GM21737 (cell line): ENCODE results near the gene LYG2.
"Not testable (repeated sequence)": the region's sequence is repeated elsewhere in the genome, so short reads cannot be mapped to it uniquely, and the experiment has no call there.

ENCODE experiments used
- ATAC-seq: cut with Tn5 transposase; IDR thresholded peaks from one replicate; pipeline ENCODE4 v1.9.1; 2021; ENCODE audit warnings: mild to moderate bottlenecking, moderate library complexity; ENCODE audit not compliant: unreplicated experiment

LYG2 gene

GRCh38 chr2:99255491-99256318, at the start of gene LYG2:
TSS of gene LYG2 (minus strand) at chr2:99255666. CDS start at chr2:99254260, 1,406 bp downstream.
- no peak for ATAC-seq

DNA sequence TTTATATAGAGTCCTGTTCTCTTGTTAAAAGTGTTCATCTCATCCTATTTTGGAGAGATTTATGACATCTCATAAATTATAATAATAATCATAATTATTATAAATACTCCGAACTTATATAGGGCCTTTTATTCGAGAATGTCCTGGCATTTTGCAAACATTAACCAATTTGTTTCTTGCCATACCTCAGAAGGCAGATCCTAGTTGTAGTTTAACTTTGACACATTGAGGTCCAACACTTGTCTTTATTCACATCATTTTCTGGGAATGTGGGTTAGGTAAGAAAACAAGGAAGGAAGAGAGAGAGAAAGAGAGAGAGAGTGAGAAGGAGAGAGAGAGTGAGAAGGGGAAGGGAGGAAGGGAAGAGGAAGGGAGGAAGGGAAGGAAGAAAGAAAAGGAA, 45.6 kb upstream of the LYG2 start, which contains the start of gene LYG1:
Gene LYG1 (minus strand): TSS at position 101 of the 400 bp plus-strand sequence. CDS start 5,527 bp downstream, outside the sequence.
- not testable (repeated sequence) for ATAC-seq

- no peak for ATAC-seq
Measured at GRCh38 chr2:99299580-99299979, 44.1 kb upstream of the LYG2 start.

DNA sequence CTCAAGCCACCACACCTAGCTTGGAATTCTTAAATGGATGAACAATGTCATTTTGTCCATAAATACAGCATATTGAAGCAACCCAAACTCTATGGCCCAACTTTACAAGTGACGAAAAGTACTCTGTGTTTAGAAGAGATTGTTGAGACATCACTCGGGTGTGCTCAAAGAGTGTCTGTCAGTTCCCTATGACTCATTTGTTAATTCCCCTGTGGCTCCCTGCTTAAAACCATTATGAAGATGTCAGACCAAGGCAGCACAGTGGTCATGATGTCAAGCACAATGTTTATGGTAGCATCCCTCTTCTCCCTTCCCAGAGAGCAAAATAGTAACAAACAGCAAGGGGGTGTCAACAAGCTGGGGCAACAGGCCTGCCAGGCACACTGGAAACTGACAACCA, 42.5 kb upstream of the LYG2 start:
- ATAC-seq = no peak

DNA sequence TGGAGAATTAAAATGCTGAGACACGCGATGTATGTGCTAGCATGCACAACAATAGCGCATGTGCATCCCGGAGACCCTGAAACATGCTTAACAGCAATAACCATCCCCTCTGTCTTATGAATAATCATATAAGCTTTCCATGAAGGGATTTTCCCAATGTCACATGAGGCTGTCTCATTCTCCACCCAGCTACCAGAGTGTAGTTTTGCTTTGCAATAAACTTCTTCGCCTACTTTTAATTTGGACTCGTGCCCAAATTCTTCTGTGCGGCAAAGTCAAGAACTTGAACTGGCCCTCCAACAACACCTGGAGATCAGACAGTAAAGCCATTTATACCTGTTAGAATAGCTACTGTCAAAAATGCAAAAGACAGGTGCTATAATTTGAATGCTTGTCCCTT, 30.1 kb upstream of the LYG2 start:
- no peak for ATAC-seq

- no peak for ATAC-seq
Measured at GRCh38 chr2:99279969-99280695, 24.7 kb upstream of the LYG2 start.

DNA sequence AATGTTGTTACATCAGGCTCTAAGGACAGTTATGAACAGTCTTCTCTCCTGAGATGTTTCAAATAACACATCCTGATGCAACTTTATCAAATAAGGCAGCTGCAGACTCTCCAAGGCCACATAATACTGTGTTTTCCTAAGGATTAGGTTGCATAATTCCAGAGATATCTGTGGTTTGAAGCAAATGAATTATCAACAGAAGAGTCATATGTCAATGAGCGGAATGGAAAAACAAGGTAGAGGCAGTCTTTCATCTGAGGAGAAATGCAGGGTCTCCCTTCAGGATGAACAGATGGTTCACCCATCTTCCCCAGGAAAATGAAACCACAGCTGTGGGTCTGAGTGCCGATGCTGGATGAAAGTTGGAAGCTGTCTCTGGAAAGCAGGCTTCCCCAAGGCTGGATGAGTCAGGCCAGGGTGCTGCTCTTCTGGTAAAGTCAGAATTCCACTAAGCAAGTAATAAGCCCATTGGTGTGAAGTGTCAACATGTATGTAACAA, 23.4 kb upstream of the LYG2 start:
- ATAC-seq = no peak

- ATAC-seq = not testable (repeated sequence)
Measured at GRCh38 chr2:99278195-99278765, 22.8 kb upstream of the LYG2 start.

DNA sequence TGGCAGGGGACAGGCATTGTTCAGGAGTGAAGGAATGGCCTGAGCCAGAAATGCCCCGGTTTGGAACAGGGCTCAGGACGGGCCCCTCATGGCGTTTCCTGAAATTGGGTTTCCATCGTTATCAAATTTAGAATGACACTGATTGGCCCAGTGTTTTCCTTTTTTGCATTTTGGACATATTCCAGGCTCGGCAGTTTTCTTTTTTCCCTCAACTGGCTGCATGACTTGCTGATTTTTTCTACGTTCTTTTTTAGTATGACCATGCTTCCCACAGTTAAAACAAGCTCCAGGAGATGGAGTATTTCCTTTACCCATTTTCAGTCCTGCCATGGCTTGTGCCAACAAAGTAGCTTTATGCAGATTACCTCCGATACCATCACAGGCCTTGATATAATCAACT, 20.4 kb upstream of the LYG2 start:
- no peak for ATAC-seq

GRCh38 chr2:99261242-99261641, 5.8 kb upstream of the LYG2 start:
- no peak for ATAC-seq

GRCh38 chr2:99260184-99260583, 4.7 kb upstream of the LYG2 start:
- ATAC-seq = no peak

- ATAC-seq = no peak
Measured at GRCh38 chr2:99259465-99259864, 4.0 kb upstream of the LYG2 start.

DNA sequence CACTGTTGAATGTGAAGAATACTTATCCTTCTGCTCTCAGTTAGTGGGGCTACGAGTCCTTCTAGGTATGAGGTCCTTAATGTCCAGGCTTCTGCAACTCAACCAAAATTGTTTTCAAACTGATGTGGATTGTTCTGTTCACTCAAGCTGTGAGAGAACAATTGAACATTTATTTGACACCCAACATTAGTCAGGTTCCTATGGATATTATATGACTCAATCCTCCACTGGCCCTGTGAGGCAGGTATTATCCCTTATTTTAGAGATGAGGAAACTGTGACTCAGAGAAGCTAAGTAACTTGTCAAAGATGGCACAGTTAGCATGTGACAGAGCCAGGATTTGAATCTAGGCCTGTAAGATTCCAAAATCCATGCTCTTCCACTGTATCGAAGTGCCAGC, 1.2 kb upstream of the LYG2 start:
- ATAC-seq = no peak

DNA sequence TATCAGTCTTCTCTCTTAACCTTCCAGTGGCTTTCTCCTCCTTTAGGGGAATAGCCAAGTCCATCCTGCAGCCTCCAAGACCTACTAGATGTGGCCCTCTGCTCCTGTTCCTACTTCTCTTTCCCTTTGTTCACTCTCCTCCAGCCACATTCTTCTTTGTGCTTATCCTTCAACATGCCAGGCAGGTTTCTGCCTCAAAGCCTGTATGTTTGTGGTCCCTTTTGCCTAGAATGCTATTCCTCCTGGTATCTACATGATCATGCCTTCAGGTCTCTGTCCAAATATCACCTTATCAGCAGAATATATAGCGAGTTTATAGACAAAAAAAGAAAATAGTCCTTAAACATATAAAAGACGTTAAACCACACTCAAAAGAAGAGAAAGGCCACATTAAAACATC, 5.5 kb downstream of the LYG2 start:
- ATAC-seq = no peak

DNA sequence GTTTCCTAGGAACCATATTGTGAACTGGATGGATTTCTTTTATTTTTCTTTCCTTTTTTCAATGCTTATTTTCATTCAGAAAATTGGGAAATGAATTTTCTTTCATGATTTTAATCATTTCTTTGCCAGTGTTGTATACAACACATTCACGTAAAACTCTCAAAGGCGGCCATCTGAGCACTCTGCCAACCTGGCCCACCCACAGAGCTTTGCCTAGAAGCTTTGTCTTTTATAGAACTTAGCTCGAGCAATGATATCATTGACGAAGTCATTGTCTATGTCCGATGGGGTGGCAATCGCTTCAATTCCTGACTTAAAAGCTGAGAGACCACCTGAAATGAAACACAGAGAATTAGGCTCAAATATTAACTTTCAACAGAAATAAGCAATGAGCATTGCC, 13.3 kb downstream of the LYG2 start:
- no peak for ATAC-seq

DNA sequence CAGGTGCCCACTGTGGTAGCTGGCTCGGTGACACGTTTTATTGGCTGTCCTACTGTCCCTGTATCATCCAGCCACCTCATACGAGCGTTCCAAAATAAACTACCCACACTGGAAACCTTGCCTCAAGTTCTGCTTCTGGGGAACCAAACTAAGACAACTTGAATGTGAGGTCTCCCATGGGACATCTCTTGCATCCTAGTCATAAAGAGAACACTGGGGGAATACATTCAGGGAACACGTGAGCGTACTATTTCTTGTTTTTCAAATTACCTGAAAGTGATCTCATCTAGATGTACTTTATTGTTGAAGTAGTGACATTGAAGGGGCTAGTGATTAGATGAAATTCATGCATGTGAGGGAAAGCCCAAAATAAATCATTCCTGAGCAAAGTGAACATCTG, 15.0 kb downstream of the LYG2 start:
- no peak for ATAC-seq

DNA sequence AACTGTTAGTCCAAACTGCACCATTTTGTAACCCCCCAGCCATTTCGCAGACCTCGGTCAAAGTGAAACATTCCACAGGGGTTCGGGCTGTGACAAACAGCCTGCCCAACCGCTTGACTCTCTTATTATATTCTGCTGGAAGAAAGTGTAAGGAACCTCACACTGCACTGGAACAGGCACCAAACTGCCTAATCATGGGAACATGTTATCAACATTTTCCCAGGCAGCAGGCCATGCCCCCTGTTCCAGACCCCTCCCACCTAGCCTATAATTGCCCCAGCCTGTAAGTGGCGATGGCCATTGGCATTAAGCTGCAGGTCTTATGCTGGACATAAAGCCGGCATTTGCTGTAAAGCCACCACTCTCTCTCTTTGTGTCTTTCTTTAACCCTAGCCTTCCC, 16.9 kb downstream of the LYG2 start:
- ATAC-seq = no peak

DNA sequence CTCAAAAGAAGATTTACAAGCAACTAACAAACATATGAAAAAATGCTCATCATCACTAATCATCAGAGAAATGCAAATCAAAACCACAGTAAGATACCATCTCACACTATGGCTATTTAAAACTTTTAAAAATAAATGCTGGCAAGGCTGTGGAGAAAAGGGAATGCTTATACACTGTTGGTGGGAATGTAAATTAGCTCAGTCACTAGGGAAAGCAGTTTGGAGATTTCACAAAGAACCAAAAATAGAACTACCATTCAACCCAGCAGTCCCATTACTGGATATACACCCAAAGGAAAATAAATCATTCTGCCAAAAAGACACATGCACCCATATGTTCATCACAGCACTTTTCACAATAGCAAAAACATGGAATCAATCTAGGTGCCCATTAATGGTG, 22.3 kb downstream of the LYG2 start:
- not testable (repeated sequence) for ATAC-seq

DNA sequence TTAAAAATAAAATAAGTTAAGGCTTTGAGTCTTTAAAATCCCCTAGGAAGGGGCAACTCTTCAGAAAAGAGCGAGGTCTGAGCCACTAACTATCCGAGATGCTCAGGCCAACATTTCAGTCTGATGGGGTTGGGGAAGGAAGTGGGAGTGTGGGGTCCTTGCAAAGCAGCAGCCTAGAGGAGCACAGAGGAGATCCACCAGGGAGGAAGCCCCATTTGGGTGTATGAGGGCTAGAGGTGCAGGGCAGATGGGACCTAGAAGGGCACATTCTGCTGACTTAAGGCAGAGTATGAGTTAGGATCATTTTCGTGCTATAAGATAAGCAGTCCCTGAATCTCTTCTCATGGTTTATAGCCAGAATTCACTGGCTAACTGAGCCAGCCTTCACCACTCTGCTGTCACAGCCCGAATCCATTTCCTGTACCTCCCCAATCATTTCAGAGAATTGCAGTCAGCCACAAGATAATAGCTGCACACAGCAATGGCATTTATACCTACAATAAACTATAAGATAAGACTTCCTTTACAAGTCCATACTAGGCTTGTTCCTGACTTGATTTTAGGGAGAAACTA, 37.5 kb downstream of the LYG2 start:
- no peak for ATAC-seq

DNA sequence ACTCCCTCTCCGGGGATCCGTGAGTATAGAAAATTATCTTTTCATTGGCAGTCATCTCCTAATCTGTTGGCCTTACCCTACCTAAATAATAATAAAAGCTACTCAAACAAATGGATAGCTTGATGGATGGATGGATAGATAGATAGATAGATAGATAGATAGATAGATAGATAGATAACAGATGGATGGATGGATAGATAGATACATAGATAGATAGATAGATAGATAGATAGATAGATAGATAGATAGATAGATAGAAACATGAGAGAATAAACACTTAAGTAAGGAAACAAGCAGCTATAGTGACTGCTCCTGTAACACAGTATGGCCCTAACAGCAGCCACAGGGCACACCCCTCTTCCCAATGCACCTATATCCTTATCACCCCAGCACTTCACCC, 39.4 kb downstream of the LYG2 start:
- ATAC-seq = no peak

DNA sequence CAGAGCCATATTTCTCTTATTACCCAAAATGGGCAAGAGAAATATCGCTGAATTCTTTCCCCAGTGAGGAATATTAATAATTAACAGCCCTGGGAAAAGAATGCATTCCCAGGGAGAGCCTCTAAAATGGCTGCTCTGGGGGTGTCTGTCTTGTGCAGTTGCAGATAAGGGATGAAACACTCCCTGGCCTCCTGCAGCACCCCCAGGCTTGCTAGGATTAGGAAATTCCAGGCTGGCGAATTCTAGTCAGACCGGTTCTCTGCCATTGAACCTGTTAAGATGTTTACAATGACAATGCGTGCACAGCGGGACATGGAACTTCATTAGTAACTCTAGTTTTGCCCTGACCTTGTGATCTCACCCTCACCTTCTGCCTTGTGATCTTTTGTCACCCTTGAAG, 50.0 kb downstream of the LYG2 start:
- ATAC-seq = no peak
